Neural crest cell (in vitro differentiated cells): Measurements from ENCODE around the gene LIPC. TPM values are rescaled to one million over a fixed set of nuclear protein-coding genes. Genes with fewer than 3 reads are reported as not detected.

Source experiments
- DNase-seq: peaks from one replicate; pipeline ENCODE4 v3.0.0; 2021; ENCODE audit warnings: low read depth, mixed read lengths, low spot score
- H3K27ac Mint-ChIP-seq: one replicate; pipeline ENCODE4 v1.8.0; 2021; ENCODE audit warnings: mild to moderate bottlenecking, mixed read lengths; ENCODE audit not compliant: unreplicated experiment
- H3K27me3 Mint-ChIP-seq: 2 replicates; pipeline ENCODE4 v1.8.0; 2021; ENCODE audit warnings: low read depth, mild to moderate bottlenecking, mixed read lengths
- H3K36me3 Mint-ChIP-seq: 2 replicates; pipeline ENCODE4 v1.8.0; 2021; ENCODE audit warnings: low read depth, mild to moderate bottlenecking, mixed read lengths
- H3K4me1 Mint-ChIP-seq: 2 replicates; pipeline ENCODE4 v1.8.0; 2021; ENCODE audit warnings: mixed read lengths
- H3K4me3 Mint-ChIP-seq: one replicate; pipeline ENCODE4 v1.8.0; 2021; ENCODE audit warnings: mild to moderate bottlenecking, mixed read lengths
- H3K9me3 Mint-ChIP-seq: 2 replicates; pipeline ENCODE4 v1.8.0; 2021; ENCODE audit warnings: mixed read lengths
- CTCF ChIP-seq: fragments of 200-600 bp; sonication (generic); conservative IDR thresholded peaks from 2 replicates; pipeline ENCODE4 v1.5.0; 2021; ENCODE audit warnings: antibody characterized with exemption, mild to moderate bottlenecking
- total RNA-seq: library from RNA; stranded (reverse); gene quantifications from 2 replicates; pipeline ENCODE4 v1.2.1, GENCODE V29; 2021

Gene LIPC
- total RNA-seq, 1 donor from 2014 or later, result not detected

- Mint-ChIP-seq H3K27ac (no peak overlapping the region), H3K9me3 (no peaks in the 10 kb centered on the region), H3K27me3 (no peaks in the 10 kb centered on the region), H3K4me1 (peaks cover 16% of the 10 kb centered on the region), H3K4me3 (no peak overlapping the region), H3K36me3 (no peaks in the 10 kb centered on the region)
- TF ChIP-seq CTCF, result no peak
- no peak for DNase-seq
These were observed 27.3 kb downstream of the LIPC start for GRCh38 chr15:58459045-58459444.

DNA sequence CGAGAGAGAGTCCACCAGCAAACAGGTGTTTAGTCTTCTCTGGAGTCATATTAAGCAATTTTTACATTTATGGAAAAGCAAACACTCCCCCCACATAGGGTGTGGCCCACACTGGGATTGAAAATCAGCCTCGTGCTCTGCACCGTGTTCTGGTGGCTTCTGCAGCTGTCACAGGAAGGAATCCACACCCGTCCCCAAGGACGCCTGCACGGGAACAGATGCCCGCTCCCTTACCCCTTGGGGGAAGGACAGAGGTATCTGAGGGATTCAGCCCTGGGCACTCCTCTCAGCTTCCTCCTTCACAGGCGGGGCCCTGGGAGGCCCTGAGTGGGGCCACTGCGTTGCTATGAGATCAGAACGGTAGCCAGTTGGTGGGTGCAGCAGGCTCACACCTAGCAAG is 27.8 kb downstream of the LIPC start:
- Mint-ChIP-seq H3K4me1 (peaks cover 16% of the 10 kb centered on the region), H3K27ac (no peak overlapping the region), H3K9me3 (no peaks in the 10 kb centered on the region), H3K27me3 (no peaks in the 10 kb centered on the region), H3K4me3 (no peak overlapping the region), H3K36me3 (no peaks in the 10 kb centered on the region)
- no peak for TF ChIP-seq CTCF
- DNase-seq, result no peak

DNA sequence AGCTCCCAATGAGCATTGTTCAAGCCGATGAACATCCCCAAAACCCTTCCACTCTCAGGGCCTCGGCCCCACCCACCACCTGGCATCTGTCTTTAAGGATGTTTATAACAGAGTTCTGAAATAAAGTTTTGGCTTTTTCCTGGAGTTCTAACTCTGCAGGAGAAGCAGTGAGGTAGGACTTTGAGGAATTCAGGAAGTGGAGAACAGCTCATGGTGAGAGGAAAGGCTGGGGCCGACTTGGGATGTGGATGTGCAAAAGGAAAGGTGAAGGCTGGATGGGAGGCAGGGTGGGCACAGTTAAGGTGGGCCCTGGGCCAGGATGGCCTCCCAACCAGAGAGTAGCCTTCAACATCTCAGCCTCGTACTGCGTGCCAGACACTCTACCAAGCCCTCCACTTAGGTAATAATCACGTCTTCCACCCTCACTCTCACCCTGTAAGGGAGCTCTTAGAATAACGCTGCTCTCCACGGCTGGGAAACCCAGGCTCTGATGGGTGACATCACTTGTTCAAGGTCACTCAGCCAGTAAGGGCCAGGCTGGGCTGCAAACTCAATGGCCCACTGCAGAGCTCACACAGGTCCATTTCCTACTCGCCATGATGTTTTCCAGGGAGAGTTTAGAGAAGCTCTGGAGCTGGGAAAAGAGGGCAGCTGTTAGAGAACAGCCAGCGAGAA is 28.5 kb downstream of the LIPC start:
- H3K4me3 Mint-ChIP-seq, result no peak overlapping the region
- peaks cover 16% of the 10 kb centered on the region for H3K4me1 Mint-ChIP-seq
- no peak for TF ChIP-seq CTCF
- DNase-seq, result no peak
- H3K27me3 Mint-ChIP-seq, result no peaks in the 10 kb centered on the region
- H3K36me3 Mint-ChIP-seq, result no peaks in the 10 kb centered on the region
- H3K27ac Mint-ChIP-seq, result no peak overlapping the region
- H3K9me3 Mint-ChIP-seq, result no peaks in the 10 kb centered on the region

- TF ChIP-seq CTCF, result no peak
- Mint-ChIP-seq H3K4me1 (peaks cover 16% of the 10 kb centered on the region), H3K27ac (no peak overlapping the region), H3K4me3 (no peak overlapping the region), H3K9me3 (no peaks in the 10 kb centered on the region), H3K36me3 (no peaks in the 10 kb centered on the region), H3K27me3 (no peaks in the 10 kb centered on the region)
- DNase-seq, result no peak
These were observed 29.1 kb downstream of the LIPC start for GRCh38 chr15:58460872-58461271.

GRCh38 chr15:58462547-58462946 is 30.8 kb downstream of the LIPC start:
- H3K4me3 Mint-ChIP-seq, result no peak overlapping the region
- TF ChIP-seq CTCF, result no peak

More at GRCh38 chr15:58462547-58462946, 30.8 kb downstream of the LIPC start:
- Mint-ChIP-seq H3K36me3 (no peaks in the 10 kb centered on the region), H3K27ac (no peak overlapping the region), H3K9me3 (no peaks in the 10 kb centered on the region), H3K27me3 (no peaks in the 10 kb centered on the region), H3K4me1 (peaks cover 16% of the 10 kb centered on the region)
- DNase-seq, result no peak
